H9 (cell line): Measurements from ENCODE around the gene FAU. TPM values are rescaled to one million over a fixed set of nuclear protein-coding genes. Genes with fewer than 3 reads are reported as not detected.
"Not testable (repeated sequence)": the region's sequence is repeated elsewhere in the genome, so short reads cannot be mapped to it uniquely, and the experiment has no call there.

Experiments used
- DNase-seq: peaks from one replicate; pipeline ENCODE4 v3.0.0-alpha.2; 2017
- H2AFZ ChIP-seq: one replicate; pipeline ENCODE4 v1.6.1; 2013; ENCODE audit warnings: mild to moderate bottlenecking, low read length, control low read depth, moderate library complexity
- H2AK5ac ChIP-seq: 2 replicates; pipeline ENCODE4 v1.6.1; 2013; ENCODE audit warnings: low read length, control low read depth, mixed read lengths; ENCODE audit not compliant: insufficient read length
- H2BK120ac ChIP-seq: one replicate; pipeline ENCODE4 v1.6.1; 2013; ENCODE audit warnings: low read depth, mild to moderate bottlenecking, low read length, control low read depth, inconsistent platforms; ENCODE audit not compliant: poor library complexity, severe bottlenecking
- H2BK12ac ChIP-seq: 2 replicates; pipeline ENCODE4 v1.6.1; 2013; ENCODE audit warnings: low read length, control low read depth, mixed read lengths, low read depth; ENCODE audit not compliant: insufficient read length
- H2BK15ac ChIP-seq: 2 replicates; pipeline ENCODE4 v1.6.1; 2013; ENCODE audit warnings: low read depth, low read length, control low read depth
- H2BK20ac ChIP-seq: one replicate; pipeline ENCODE4 v1.6.1; 2013; ENCODE audit warnings: low read depth, mild to moderate bottlenecking, low read length, control low read depth, inconsistent platforms; ENCODE audit not compliant: poor library complexity, severe bottlenecking
- H2BK5ac ChIP-seq: 2 replicates; pipeline ENCODE4 v1.6.1; 2013; ENCODE audit warnings: low read length, control low read depth, mixed read lengths; ENCODE audit not compliant: insufficient read length
- H3K14ac ChIP-seq: 2 replicates; pipeline ENCODE4 v1.6.1; 2013; ENCODE audit warnings: low read length, control low read depth; ENCODE audit not compliant: insufficient read depth
- H3K18ac ChIP-seq: 2 replicates; pipeline ENCODE4 v1.6.1; 2013; ENCODE audit warnings: low read depth, mild to moderate bottlenecking, mixed read lengths, low read length, control low read depth; ENCODE audit not compliant: insufficient read length
- H3K23ac ChIP-seq: 2 replicates; pipeline ENCODE4 v1.6.1; 2013; ENCODE audit warnings: low read length, control low read depth, mixed read lengths, low read depth; ENCODE audit not compliant: insufficient read length
- H3K23me2 ChIP-seq: 2 replicates; pipeline ENCODE4 v1.6.1; 2013; ENCODE audit warnings: low read depth, mild to moderate bottlenecking, mixed read lengths, low read length, control low read depth; ENCODE audit not compliant: insufficient read length, poor library complexity, severe bottlenecking
- H3K27ac ChIP-seq: 2 replicates; pipeline ENCODE4 v1.5.1; 2013; ENCODE audit warnings: low read length, control low read depth, mixed read lengths, low read depth; ENCODE audit not compliant: insufficient read length
- H3K27me3 ChIP-seq: 2 replicates; pipeline ENCODE4 v1.6.1; 2013; ENCODE audit warnings: low read length, control low read depth, inconsistent platforms; ENCODE audit not compliant: insufficient read depth
- H3K4ac ChIP-seq: 2 replicates; pipeline ENCODE4 v1.6.1; 2013; ENCODE audit warnings: low read depth, mild to moderate bottlenecking, control low read depth, inconsistent platforms, low read length, moderate library complexity
- H3K4me1 ChIP-seq: 2 replicates; pipeline ENCODE4 v1.6.1; 2013; ENCODE audit warnings: low read length, control low read depth, inconsistent platforms; ENCODE audit not compliant: insufficient read depth
- H3K4me2 ChIP-seq: 2 replicates; pipeline ENCODE4 v1.6.1; 2013; ENCODE audit warnings: low read length, control low read depth, mixed read lengths; ENCODE audit not compliant: insufficient read length, insufficient read depth
- H3K56ac ChIP-seq: 2 replicates; pipeline ENCODE4 v1.6.1; 2013; ENCODE audit warnings: low read depth, mild to moderate bottlenecking, mixed read lengths, low read length, control low read depth; ENCODE audit not compliant: insufficient read length
- H3K79me1 ChIP-seq: 2 replicates; pipeline ENCODE4 v1.6.1; 2013; ENCODE audit warnings: low read depth, mild to moderate bottlenecking, moderate library complexity, low read length, control low read depth, inconsistent platforms; ENCODE audit not compliant: insufficient read depth, poor library complexity, severe bottlenecking
- H3K79me2 ChIP-seq: 2 replicates; pipeline ENCODE4 v1.6.1; 2013; ENCODE audit warnings: low read length, control low read depth, inconsistent platforms; ENCODE audit not compliant: insufficient read depth
- H3K9ac ChIP-seq: 2 replicates; pipeline ENCODE4 v1.6.1; 2013; ENCODE audit warnings: low read length, control low read depth, mixed read lengths; ENCODE audit not compliant: insufficient read length; ENCODE audit errors: extremely low read depth
- H3K9me3 ChIP-seq: one replicate; pipeline ENCODE4 v1.6.1; 2013; ENCODE audit warnings: low read depth, low read length, inconsistent platforms; ENCODE audit not compliant: control insufficient read depth
- H3T11ph ChIP-seq: one replicate; pipeline ENCODE4 v1.6.1; 2013; ENCODE audit warnings: mild to moderate bottlenecking, low read length, control low read depth, inconsistent platforms
- H4K20me1 ChIP-seq: one replicate; pipeline ENCODE4 v1.6.1; 2013; ENCODE audit not compliant: control insufficient read depth, insufficient read length, insufficient read depth
- H4K5ac ChIP-seq: 2 replicates; pipeline ENCODE4 v1.6.1; 2013; ENCODE audit warnings: low read depth, mild to moderate bottlenecking, mixed read lengths, low read length, control low read depth; ENCODE audit not compliant: insufficient read length
- H4K8ac ChIP-seq: replicated peaks from 2 replicates; pipeline ENCODE4 v1.6.1; 2013; ENCODE audit warnings: low read length, control low read depth, mixed read lengths, low read depth; ENCODE audit not compliant: insufficient read length
- H4K91ac ChIP-seq: 2 replicates; pipeline ENCODE4 v1.6.1; 2013; ENCODE audit warnings: low read depth, mild to moderate bottlenecking, moderate library complexity, mixed read lengths, low read length, control low read depth; ENCODE audit not compliant: insufficient read length
- H3K27ac Mint-ChIP-seq, 3 experiments: 2 replicates in 2 of 3; 3 replicates in 1 of 3; pipeline ENCODE4 v1.8.0; 2020 to 2021; ENCODE audit warnings: mixed read lengths in 3 of 3, mild to moderate bottlenecking in 1 of 3, moderate library complexity in 1 of 3
- H3K27me3 Mint-ChIP-seq: 2 replicates; pipeline ENCODE4 v1.8.0; 2021; ENCODE audit warnings: low read depth, mild to moderate bottlenecking, moderate library complexity, mixed read lengths
- H3K36me3 Mint-ChIP-seq, 3 experiments: 2 replicates in 2 of 3; 3 replicates in 1 of 3; pipeline ENCODE4 v1.8.0; 2020 to 2021; ENCODE audit warnings: low read depth in 3 of 3, mixed read lengths in 3 of 3; ENCODE audit not compliant: insufficient read depth in 1 of 3
- H3K4me1 Mint-ChIP-seq, 2 experiments: 2 replicates each; pipeline ENCODE4 v1.8.0; 2020; ENCODE audit warnings: mixed read lengths in 2 of 2
- H3K4me3 Mint-ChIP-seq, 2 experiments: 2 replicates in 1 of 2; 3 replicates in 1 of 2; pipeline ENCODE4 v1.8.0; 2020 to 2021; ENCODE audit warnings: mild to moderate bottlenecking in 2 of 2, mixed read lengths in 2 of 2, moderate library complexity in 1 of 2
- H3K9me3 Mint-ChIP-seq, 2 experiments: 2 replicates in 1 of 2; 3 replicates in 1 of 2; pipeline ENCODE4 v1.8.0; 2020; ENCODE audit warnings: mild to moderate bottlenecking in 2 of 2, mixed read lengths in 2 of 2, moderate library complexity in 1 of 2
- CTCF ChIP-seq: fragments of 200-600 bp; sonication (generic); conservative IDR thresholded peaks from 3 replicates; pipeline ENCODE4 v1.8.0; 2021; ENCODE audit warnings: antibody characterized with exemption, mild to moderate bottlenecking
- WGBS: extraction: QIAGEN DNeasy Blood & Tissue Kit; methylation state at CpG from one replicate; pipeline ENCODE4 v1.1.7; 2013; ENCODE audit warnings: missing lambda C conversion rate, low lambda C conversion rate, mixed read lengths; ENCODE audit not compliant: insufficient read length; ENCODE audit errors: extremely low coverage; 5-methylcytosine and 5-hydroxymethylcytosine counted together
- total RNA-seq: library from RNA; stranded (reverse); gene quantifications from 2 replicates; pipeline ENCODE4 v1.2.1, GENCODE V29; 2021

FAU gene
- total RNA-seq, 1 experiment from 2014 or later, result 898 TPM

GRCh38 chr11:65150509-65151299 is 28.8 kb upstream of the FAU start:
- no peak overlapping the region for H2AK5ac ChIP-seq
- Mint-ChIP-seq H3K4me1 (peaks cover 5 to 6% of the 10 kb centered on the region in 2 experiments; a peak in 3 of 4 replicates), H3K4me3 (no peak overlapping the region), H3K27me3 (peaks cover 15% of the 10 kb centered on the region), H3K9me3 (peaks cover 5 to 8% of the 10 kb centered on the region in 2 experiments; a peak in 4 of 5 replicates), H3K27ac (peak overlapping the region in 1 of 3 experiments; percentile 18; a peak in 2 of 7 replicates), H3K36me3 (no peaks in the 10 kb centered on the region)
- no peaks in the 10 kb centered on the region for H3K9me3 ChIP-seq
- H4K5ac ChIP-seq, result no peak overlapping the region
- no peak overlapping the region for H2BK12ac ChIP-seq
- no peak overlapping the region for H3K4ac ChIP-seq
- no peak overlapping the region for H2BK15ac ChIP-seq
- H3T11ph ChIP-seq, result no peak overlapping the region
- no peak overlapping the region for H2BK120ac ChIP-seq
- H3K79me1 ChIP-seq, result no peaks in the 10 kb centered on the region
- no peaks in the 10 kb centered on the region for H3K23me2 ChIP-seq
- H3K79me2 ChIP-seq, result no peaks in the 10 kb centered on the region
- H4K91ac ChIP-seq, result no peak overlapping the region
- DNase-seq, result peak; percentile 45
- no peaks in the 10 kb centered on the region for H4K20me1 ChIP-seq
- H3K14ac ChIP-seq, result no peak overlapping the region; the same call in 1 of the 2 replicates
- H3K4me2 ChIP-seq, result no peak overlapping the region
- no peak overlapping the region for H3K23ac ChIP-seq
- no peak overlapping the region for H3K18ac ChIP-seq
- no peak overlapping the region for H3K9ac ChIP-seq
- H2BK20ac ChIP-seq, result no peak overlapping the region
- no peak overlapping the region for H4K8ac ChIP-seq
- H3K27me3 ChIP-seq, result no peaks in the 10 kb centered on the region
- H2BK5ac ChIP-seq, result no peak overlapping the region
- no peak overlapping the region for H2AFZ ChIP-seq
- H3K56ac ChIP-seq, result no peak overlapping the region
- H3K4me1 ChIP-seq, result no peaks in the 10 kb centered on the region
- WGBS, result no CpG with 5 or more reads among the region's 12 CpGs
- H3K27ac ChIP-seq, result no peak overlapping the region
- no peak for TF ChIP-seq CTCF

GRCh38 chr11:65150131-65150508 is 28.2 kb upstream of the FAU start:
- not testable (repeated sequence) for H3K4me3 Mint-ChIP-seq, H3K27me3 ChIP-seq, H3K56ac ChIP-seq, H3K18ac ChIP-seq, H3K4me1 ChIP-seq, H2BK20ac ChIP-seq, H3K27ac ChIP-seq, H4K8ac ChIP-seq, DNase-seq, H2AK5ac ChIP-seq, H3K4me2 ChIP-seq, H4K91ac ChIP-seq, H2AFZ ChIP-seq, H2BK5ac ChIP-seq, H2BK12ac ChIP-seq, H3K4ac ChIP-seq, H3K9ac ChIP-seq, H3K23ac ChIP-seq, H3K4me1 Mint-ChIP-seq, H3K9me3 ChIP-seq, H3K14ac ChIP-seq, H3K9me3 Mint-ChIP-seq, H3K79me2 ChIP-seq, H2BK120ac ChIP-seq, H3K79me1 ChIP-seq, H3K23me2 ChIP-seq, H3K36me3 Mint-ChIP-seq, H4K20me1 ChIP-seq, H4K5ac ChIP-seq, H2BK15ac ChIP-seq, H3T11ph ChIP-seq
- H3K27ac Mint-ChIP-seq, result peak overlapping the region in 1 of 3 experiments; percentile 18; a peak in 1 of 7 replicates
- WGBS, result no CpG with 5 or more reads among the region's 10 CpGs
- H3K27me3 Mint-ChIP-seq, result peaks cover 19% of the 10 kb centered on the region
